SH-SY5Y (cell line): Measurements from ENCODE around the gene SNX17.

Experiments
- GATA2 ChIP-seq: IDR thresholded peaks from 2 replicates; pipeline ENCODE4 v1.6.1; 2011; ENCODE audit warnings: mild to moderate bottlenecking, low read depth, low read length
- GATA3 ChIP-seq: IDR thresholded peaks from 2 replicates; pipeline ENCODE4 v1.6.1; 2011; ENCODE audit warnings: low read depth, mild to moderate bottlenecking, low read length, moderate library complexity

SNX17 gene

GRCh38 chr2:27353762-27354596 lies 16.4 kb upstream of the SNX17 start:
- no peak for TF ChIP-seq GATA3
- no peak for TF ChIP-seq GATA2

GRCh38 chr2:27354597-27354927 lies 15.9 kb upstream of the SNX17 start:
- TF ChIP-seq GATA2 (no peak), GATA3 (no peak)

GRCh38 chr2:27356056-27356381 lies 14.4 kb upstream of the SNX17 start:
- TF ChIP-seq GATA2 = no peak
- TF ChIP-seq GATA3 = no peak

DNA sequence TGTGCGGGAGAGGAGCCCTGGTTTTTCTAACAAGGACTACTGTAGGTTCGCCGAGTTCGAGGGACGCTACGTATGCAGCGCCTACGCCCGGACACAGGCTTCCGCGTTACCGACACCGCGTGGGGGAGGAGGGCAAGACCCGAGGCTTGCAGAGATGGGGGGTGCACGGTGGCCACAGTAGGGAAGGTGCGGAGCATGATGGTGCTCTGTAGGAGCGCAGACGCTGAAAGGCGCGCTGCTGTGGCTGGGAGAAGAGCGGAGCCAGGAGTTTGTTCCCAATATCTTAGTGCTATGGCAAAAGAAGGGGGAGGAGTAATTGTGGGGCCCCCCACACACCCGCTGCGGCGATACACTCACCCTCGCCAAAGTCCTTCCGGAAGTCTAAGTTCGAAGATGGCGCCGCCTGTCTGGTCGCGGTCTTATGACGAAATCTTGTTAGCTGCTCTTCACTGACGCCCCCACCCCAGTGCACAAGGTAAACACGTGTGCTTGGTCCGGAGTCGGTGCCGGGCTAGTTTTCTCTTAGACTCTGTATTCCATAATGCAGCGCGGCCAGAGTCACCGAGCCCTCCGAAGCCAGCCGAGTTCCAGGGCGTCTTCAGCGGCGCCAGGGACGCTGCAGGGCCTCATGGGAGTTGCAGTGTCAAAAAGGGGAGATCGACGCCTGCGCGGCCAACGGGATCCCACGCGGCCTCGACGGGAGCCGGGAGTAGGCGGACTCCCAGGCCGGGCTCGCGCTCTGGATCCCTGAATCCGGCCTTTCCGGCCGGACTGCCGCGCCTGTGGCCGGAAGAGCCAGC lies 13.8 kb upstream of the SNX17 start, which contains the start of gene GTF3C2:
TSS of gene GTF3C2 (minus strand) at position 383 of the 800 bp plus-strand sequence. CDS start 13,210 bp downstream, outside the sequence.
- no peak for TF ChIP-seq GATA3
- no peak; the same call in 1 of the 2 replicates for TF ChIP-seq GATA2

DNA sequence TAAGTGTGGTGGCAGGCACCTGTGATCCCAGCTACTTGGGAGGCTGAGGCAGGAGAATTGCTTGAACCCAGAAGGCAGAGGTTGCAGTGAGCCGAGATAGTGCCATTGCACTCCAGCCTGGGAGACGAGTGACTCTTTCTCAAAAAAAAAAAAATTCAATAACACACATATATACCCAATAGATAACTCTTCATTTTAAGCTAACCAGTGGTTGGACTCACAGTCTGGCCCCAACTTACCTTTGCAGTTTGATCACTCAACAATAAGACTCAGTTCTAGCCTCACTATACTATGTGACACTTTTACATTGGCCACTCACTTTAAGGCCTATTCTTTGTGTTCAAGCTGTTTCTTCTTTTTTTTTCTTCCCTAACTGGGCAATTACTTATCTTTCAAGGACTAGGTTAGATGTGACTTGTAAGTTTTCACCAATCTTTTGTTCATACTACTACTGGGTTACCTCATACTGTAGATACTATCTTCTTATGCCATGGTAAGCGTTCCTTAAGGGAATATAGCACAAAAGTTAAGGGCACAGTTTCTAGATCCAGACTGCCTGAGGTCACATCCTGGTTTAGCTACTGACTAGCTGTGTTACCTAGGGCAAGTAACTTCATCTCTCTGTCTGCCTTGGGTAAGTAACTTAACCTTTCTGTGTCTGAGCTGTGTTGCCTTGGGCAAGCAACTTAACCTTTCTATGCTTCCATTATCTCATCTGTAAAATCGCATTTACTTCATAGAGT lies 7.6 kb upstream of the SNX17 start:
- TF ChIP-seq GATA3 (no peak), GATA2 (no peak)

DNA sequence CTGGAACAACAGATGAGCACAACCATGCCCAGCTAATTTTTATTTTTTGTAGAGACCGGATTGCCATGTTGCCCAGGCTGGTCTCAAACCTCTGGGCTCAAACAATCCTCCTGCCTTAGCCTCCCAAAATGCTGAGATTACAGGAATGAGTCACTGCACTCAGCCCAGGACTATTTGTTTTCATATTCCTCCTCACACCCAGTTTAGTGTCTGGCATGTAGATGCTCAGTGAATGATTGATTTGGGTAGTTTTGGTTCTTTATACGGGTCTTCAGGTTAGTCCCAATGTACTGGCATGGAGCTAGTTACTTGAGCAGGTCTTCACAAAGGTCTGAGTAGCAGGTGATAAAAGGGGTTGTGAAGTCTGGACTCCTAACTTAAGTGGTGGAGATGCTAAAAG lies 6.5 kb upstream of the SNX17 start:
- TF ChIP-seq GATA2 (no peak), GATA3 (no peak)

DNA sequence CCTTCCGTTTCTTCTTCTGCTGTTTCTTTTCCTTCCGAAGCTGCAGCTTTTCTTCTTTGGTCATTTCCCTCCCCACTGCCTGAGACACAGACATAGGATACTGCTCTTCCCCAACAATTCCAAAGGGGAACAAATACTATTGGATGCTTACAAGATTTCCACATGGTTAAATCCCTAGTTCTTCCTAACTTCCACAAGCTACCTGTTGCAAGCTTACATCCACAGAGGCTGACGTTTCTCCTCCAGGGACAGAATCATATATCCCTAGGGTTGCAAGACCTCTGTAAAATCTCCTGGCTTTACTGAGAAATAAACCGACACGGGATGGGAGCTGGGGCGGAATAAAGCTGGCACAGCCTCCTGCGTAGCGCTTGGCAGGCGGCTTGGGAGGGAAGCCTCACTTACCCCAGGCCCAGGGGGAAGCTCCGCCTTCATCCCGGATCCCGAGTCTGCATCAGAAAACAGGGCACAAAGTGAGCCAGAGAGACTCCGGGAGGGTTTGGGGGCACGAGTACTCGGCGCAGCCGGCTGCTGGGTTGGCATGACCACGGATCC lies 868 bp upstream of the SNX17 start:
- no peak for TF ChIP-seq GATA3
- TF ChIP-seq GATA2 = no peak

GRCh38 chr2:27370816-27371620 lies 602 bp downstream of the SNX17 start:
- no peak for TF ChIP-seq GATA3

DNA sequence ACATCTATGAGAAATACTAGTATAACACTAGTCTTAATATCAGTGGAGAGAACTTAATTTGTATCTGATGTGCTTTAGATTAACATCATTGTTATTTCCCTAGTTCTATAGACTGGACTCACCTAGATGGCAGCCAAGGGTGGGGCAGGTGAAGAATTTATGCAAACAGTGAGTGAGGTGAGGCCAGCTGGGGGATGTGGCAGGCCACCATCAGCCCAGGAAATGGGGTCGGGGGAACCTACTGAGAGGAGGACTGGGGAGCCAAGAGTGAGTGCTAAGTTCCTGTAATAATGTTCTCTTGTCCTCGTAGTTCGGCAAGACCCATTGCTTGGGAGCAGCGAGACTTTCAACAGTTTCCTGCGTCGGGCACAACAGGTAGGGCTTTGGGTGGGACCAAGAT lies 2.5 kb downstream of the SNX17 start:
- TF ChIP-seq GATA3 (no peak), GATA2 (no peak)

DNA sequence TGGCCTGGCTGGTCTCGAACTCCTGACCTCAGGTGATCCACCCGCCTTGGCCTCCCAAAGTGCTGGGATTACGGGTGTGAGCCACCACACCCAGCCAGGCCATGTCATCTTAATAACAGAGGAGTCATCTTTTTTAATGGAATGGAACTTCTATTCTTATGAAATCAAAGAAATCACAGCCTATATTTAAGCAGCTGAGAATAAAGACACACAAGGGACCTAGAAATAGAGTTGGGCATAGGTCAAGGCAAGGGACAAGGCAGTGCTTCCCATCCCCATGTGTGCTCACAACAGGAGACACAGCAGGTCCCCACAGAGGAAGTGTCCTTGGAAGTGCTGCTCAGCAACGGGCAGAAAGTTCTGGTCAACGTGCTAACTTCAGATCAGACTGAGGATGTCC lies 3.2 kb downstream of the SNX17 start:
- TF ChIP-seq GATA3 (no peak), GATA2 (no peak)

DNA sequence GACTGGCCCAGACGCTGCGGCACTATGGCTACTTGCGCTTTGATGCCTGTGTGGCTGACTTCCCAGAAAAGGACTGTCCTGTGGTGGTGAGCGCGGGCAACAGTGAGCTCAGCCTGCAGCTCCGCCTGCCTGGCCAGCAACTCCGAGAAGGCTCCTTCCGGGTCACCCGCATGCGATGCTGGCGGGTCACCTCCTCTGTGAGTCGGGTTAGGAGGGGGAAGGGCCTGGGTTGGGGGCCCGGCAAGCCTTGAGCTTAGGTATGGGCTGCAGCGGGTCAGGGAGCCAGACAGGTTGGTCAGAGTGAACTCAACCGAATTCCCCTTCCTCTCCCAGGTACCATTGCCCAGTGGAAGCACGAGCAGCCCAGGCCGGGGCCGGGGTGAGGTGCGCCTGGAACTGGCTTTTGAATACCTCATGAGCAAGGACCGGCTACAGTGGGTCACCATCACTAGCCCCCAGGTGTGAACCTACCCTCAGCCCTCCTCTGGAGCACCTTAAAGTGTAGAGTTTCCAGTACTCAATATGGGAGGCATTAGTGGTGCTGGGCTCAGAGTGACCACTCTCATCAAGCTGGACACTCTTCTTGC lies 5.2 kb downstream of the SNX17 start:
- no peak for TF ChIP-seq GATA2
- no peak for TF ChIP-seq GATA3

GRCh38 chr2:27376151-27376865 lies 5.9 kb downstream of the SNX17 start:
- TF ChIP-seq GATA2 (no peak), GATA3 (no peak)

- TF ChIP-seq GATA3 (no peak), GATA2 (no peak)
These were observed 6.6 kb downstream of the SNX17 start for GRCh38 chr2:27376866-27377617.
